HFFc6 (cell line): ENCODE results near the gene TMUB2. TPM values are rescaled to one million over a fixed set of nuclear protein-coding genes. Genes with fewer than 3 reads are reported as not detected.
"Not testable (repeated sequence)": the region's sequence is repeated elsewhere in the genome, so short reads cannot be mapped to it uniquely, and the experiment has no call there.

ENCODE experiments used
- DNase-seq: peaks from one replicate; pipeline ENCODE4 v3.0.0-alpha.2; 2018
- H3K27ac Mint-ChIP-seq: 2 replicates; pipeline ENCODE4 v1.8.0; 2020; ENCODE audit warnings: mild to moderate bottlenecking, mixed read lengths
- H3K27me3 Mint-ChIP-seq: 2 replicates; pipeline ENCODE4 v1.8.0; 2021; ENCODE audit warnings: mild to moderate bottlenecking, moderate library complexity, mixed read lengths; ENCODE audit not compliant: insufficient read depth
- H3K36me3 Mint-ChIP-seq: 2 replicates; pipeline ENCODE4 v1.8.0; 2021; ENCODE audit warnings: low read depth, mixed read lengths
- H3K4me1 Mint-ChIP-seq: 2 replicates; pipeline ENCODE4 v1.8.0; 2020; ENCODE audit warnings: low read depth, mixed read lengths
- H3K4me3 Mint-ChIP-seq: 2 replicates; pipeline ENCODE4 v1.8.0; 2020; ENCODE audit warnings: mild to moderate bottlenecking, moderate library complexity, mixed read lengths
- H3K9me3 Mint-ChIP-seq: 2 replicates; pipeline ENCODE4 v1.8.0; 2020; ENCODE audit warnings: mild to moderate bottlenecking, mixed read lengths
- long read RNA-seq: library from polyadenylated mRNA; unstranded; transcript quantifications from one replicate; pipeline ENCODE4 v2.0.0, GENCODE V29; 2019
- total RNA-seq, 6 experiments: library from RNA; stranded (reverse); fragmentation: NEBNext Ultra II Directional; extraction: Animal tissue kit (Norgen Biotek cat#: 25700); gene quantifications; 2 replicates in 1 of 6; 3 replicates in 5 of 6; pipeline ENCODE4 v1.2.3, GENCODE V29; 2021
- TF ChIP-seq, protein P1 (sequence below): fragments of 200-600 bp; sonication (generic); IDR thresholded peaks from 2 replicates; pipeline ENCODE4 v1.5.0; 2021; ENCODE audit warnings: antibody characterized with exemption, mild to moderate bottlenecking

The TMUB2 gene
- 10 to 100 TPM; 29.8 to 37.7 (median 34.0) TPM for total RNA-seq
- long read RNA-seq, transcript TMUB2-212 (3 exons, 1,918 nt): major isoform, 6 of 64 reads
- long read RNA-seq, transcript TMUB2-201 (3 exons, 2,418 nt): minor isoform, 5 of 64 reads
- long read RNA-seq, partial matches to known transcripts: 17 of 64 reads
- long read RNA-seq, other reads (novel, unspliced or antisense): 31 of 64 reads

DNA sequence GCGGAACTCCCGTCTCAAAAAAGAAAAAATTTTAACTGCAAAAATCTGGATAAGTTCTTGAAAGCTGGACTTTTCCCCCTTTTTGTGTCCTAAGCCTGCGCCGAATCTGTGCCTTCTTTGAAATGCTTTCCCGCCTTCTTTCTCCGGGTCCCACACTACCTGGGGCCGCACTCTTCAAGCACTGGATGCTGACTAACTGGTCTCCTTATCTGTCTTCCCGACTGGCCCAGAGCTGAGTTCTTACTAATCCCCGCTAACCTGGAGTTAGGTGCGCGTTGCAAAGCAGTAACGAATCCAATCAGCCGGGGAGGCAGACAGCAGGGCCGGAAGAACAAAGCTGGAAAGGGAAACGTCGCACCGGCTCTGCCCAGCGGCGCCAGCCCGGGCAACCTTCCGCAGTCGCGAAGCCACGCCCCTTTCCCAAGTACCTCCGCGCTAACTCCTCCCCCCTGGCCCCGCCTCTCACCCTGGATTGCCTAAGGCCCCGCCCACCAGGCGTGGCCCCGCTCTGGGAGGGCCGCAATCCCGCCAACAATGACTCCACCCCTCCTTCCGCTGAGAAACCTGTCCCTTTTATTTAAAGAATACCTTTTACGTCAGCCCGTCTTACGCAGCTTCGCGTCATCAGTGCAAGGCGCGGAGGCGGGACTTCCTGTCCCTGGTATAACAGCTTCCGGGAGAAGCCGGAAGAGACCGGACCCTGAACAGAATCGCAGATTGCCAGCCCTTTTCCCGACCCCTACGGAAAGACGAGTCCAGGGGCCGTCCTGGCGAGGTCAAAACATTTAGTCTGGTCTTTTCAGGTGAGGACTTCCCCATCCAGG is at the start of gene TMUB2:
TMUB2 (plus strand) TSS at position 666 of the 824 bp plus-strand sequence. CDS start 737 bp downstream, outside the sequence.
- Mint-ChIP-seq H3K27ac (peak within 1 kb of the TSS; percentile 99), H3K4me3 (peak within 1 kb of the TSS; percentile 100), H3K4me1 (peaks cover 34% of the 10 kb centered on the region), H3K36me3 (peaks cover 35% of the 10 kb centered on the region), H3K9me3 (no peaks in the 10 kb centered on the region), H3K27me3 (peaks cover 4% of the 10 kb centered on the region)
- peak; percentile 99 for DNase-seq
- TF ChIP-seq, protein P1, sequence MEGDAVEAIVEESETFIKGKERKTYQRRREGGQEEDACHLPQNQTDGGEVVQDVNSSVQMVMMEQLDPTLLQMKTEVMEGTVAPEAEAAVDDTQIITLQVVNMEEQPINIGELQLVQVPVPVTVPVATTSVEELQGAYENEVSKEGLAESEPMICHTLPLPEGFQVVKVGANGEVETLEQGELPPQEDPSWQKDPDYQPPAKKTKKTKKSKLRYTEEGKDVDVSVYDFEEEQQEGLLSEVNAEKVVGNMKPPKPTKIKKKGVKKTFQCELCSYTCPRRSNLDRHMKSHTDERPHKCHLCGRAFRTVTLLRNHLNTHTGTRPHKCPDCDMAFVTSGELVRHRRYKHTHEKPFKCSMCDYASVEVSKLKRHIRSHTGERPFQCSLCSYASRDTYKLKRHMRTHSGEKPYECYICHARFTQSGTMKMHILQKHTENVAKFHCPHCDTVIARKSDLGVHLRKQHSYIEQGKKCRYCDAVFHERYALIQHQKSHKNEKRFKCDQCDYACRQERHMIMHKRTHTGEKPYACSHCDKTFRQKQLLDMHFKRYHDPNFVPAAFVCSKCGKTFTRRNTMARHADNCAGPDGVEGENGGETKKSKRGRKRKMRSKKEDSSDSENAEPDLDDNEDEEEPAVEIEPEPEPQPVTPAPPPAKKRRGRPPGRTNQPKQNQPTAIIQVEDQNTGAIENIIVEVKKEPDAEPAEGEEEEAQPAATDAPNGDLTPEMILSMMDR: no peak

GRCh38 chr17:44137891-44138709 is 48.7 kb upstream of the TMUB2 start:
- TF ChIP-seq, protein P1: no peak
- Mint-ChIP-seq H3K27ac (peak overlapping the region; percentile 94), H3K4me1 (peaks cover 37% of the 10 kb centered on the region), H3K9me3 (no peaks in the 10 kb centered on the region), H3K36me3 (no peaks in the 10 kb centered on the region), H3K4me3 (peak overlapping the region; percentile 83), H3K27me3 (peaks cover 2% of the 10 kb centered on the region)
- DNase-seq: peak; percentile 99

DNA sequence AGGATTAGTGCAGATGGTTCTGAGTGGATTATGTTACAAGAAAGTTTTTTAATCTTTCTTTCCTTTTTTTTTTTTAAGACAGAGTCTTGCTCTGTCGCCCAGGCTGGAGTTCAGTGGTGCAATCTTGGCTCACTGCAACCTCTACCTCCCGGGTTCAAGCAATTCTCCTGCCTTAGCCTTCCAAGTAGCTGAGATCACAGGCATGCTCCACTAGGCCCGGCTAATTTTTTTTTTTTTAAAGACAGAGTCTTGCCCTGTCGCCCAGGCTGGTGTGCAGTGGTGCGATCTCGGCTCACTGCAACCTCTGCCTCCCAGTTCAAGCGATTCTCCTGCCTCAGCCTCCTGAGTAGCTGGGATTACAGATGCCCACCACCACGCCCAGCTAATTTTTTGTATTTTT is 42.9 kb upstream of the TMUB2 start:
- not testable (repeated sequence) for H3K27ac Mint-ChIP-seq, H3K36me3 Mint-ChIP-seq, H3K27me3 Mint-ChIP-seq, H3K9me3 Mint-ChIP-seq, DNase-seq, H3K4me3 Mint-ChIP-seq
- peaks cover 24% of the 10 kb centered on the region for H3K4me1 Mint-ChIP-seq

- no peak overlapping the region for H3K4me3 Mint-ChIP-seq
Observed at GRCh38 chr17:44144966-44145739, 41.6 kb upstream of the TMUB2 start.

More at GRCh38 chr17:44144966-44145739, 41.6 kb upstream of the TMUB2 start:
- Mint-ChIP-seq H3K27me3 (no peaks in the 10 kb centered on the region; the same call in 1 of the 2 replicates), H3K9me3 (no peaks in the 10 kb centered on the region), H3K36me3 (peaks cover 6% of the 10 kb centered on the region; the same call in 1 of the 2 replicates), H3K4me1 (peaks cover 22% of the 10 kb centered on the region), H3K27ac (peak overlapping the region; percentile 65)
- TF ChIP-seq, protein P1: no peak
- DNase-seq: no peak
